ENCODE data around the gene CGB1.

CGB1 gene

GRCh38 chr19:49020931-49021895 is 15.5 kb downstream of the CGB1 start:
- no peak for DNase-seq

GRCh38 chr19:49020342-49020741 is 16.4 kb downstream of the CGB1 start:
- DNase-seq = no peak

- DNase-seq = peak; percentile 72
Measured at GRCh38 chr19:49019242-49019932, 17.3 kb downstream of the CGB1 start.

- DNase-seq = peak; percentile 36
Measured at GRCh38 chr19:49018388-49019241, 18.1 kb downstream of the CGB1 start.

GRCh38 chr19:49017666-49018351 is 18.9 kb downstream of the CGB1 start:
- DNase-seq = peak; percentile 71

GRCh38 chr19:49017041-49017665 is 19.5 kb downstream of the CGB1 start, which contains the start of gene LHB:
Gene LHB, minus strand, starts transcription at chr19:49017091. Its CDS starts 10 bp downstream, at chr19:49017081.
- DNase-seq = no peak

GRCh38 chr19:49016067-49016839 is 20.4 kb downstream of the CGB1 start:
- no peak for DNase-seq

- no peak for DNase-seq
Measured at GRCh38 chr19:49014870-49015255, 21.8 kb downstream of the CGB1 start.

GRCh38 chr19:49014123-49014869 is 22.4 kb downstream of the CGB1 start:
- no peak for DNase-seq

GRCh38 chr19:49011194-49011593 is 25.5 kb downstream of the CGB1 start:
- DNase-seq = no peak

GRCh38 chr19:49010453-49010852 is 26.2 kb downstream of the CGB1 start:
- DNase-seq = no peak

- DNase-seq = no peak
Measured at GRCh38 chr19:49009828-49010227, 26.9 kb downstream of the CGB1 start.

GRCh38 chr19:49006905-49007304 is 29.8 kb downstream of the CGB1 start:
- DNase-seq = no peak

GRCh38 chr19:49004964-49005614 is 31.6 kb downstream of the CGB1 start:
- DNase-seq = no peak

GRCh38 chr19:49004133-49004532 is 32.6 kb downstream of the CGB1 start:
- DNase-seq = no peak

- peak; percentile 78 for DNase-seq
Measured at GRCh38 chr19:48999481-49000325, 37.0 kb downstream of the CGB1 start.

GRCh38 chr19:48997972-48998371 is 38.7 kb downstream of the CGB1 start:
- peak; percentile 44 for DNase-seq

GRCh38 chr19:48994035-48994386 is 42.7 kb downstream of the CGB1 start:
- DNase-seq = no peak
